ENCODE measurements around the gene RAB6B.

DNA sequence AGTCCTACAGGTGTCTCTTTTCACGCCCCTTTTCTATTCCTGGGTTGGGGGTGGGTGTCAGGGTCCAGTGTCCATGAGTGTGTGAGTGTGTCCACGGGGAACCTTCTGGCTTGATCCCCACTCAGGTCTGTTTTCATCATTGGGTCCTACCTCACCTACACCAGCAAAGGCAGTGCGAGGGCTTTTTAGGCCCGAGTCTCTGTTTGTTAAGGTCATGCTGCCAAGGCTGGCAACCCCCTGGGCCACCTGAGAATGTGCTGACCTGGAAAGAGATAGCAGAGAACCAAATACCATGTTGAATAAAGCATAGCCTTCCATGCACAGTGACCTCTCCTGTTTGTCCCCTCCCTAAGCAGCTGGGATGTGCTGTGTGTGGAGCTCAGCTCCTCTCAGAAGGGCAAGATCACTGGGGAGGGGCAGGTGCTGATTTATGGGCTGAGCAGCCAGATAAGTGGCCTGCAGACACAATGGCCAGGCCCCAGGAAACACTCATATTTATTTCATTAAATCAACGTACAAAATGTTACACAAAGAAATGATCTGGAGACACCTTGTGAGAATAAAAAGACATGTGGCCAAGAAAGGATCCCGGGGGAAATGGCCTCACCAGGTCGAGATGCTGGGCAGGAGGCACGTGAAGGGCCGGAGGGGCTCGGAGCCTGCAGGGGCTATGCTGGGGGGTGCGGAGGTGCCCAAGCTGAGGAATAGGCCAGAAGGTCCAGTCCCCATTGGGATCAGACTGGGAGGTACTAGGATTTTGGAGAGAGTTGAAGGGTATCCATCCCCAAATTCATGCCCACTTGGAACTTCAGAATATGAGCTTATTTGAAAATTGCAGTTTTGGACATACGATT, 36.1 kb downstream of the RAB6B start:
- TF ChIP-seq, protein P1, sequence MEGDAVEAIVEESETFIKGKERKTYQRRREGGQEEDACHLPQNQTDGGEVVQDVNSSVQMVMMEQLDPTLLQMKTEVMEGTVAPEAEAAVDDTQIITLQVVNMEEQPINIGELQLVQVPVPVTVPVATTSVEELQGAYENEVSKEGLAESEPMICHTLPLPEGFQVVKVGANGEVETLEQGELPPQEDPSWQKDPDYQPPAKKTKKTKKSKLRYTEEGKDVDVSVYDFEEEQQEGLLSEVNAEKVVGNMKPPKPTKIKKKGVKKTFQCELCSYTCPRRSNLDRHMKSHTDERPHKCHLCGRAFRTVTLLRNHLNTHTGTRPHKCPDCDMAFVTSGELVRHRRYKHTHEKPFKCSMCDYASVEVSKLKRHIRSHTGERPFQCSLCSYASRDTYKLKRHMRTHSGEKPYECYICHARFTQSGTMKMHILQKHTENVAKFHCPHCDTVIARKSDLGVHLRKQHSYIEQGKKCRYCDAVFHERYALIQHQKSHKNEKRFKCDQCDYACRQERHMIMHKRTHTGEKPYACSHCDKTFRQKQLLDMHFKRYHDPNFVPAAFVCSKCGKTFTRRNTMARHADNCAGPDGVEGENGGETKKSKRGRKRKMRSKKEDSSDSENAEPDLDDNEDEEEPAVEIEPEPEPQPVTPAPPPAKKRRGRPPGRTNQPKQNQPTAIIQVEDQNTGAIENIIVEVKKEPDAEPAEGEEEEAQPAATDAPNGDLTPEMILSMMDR (IDR thresholded peaks at IDR 0.05 in 2 of 3, conservative IDR thresholded peaks at IDR 0.05 in 1 of 3; ENCODE audit: borderline replicate concordance in 1 of 3, insufficient read depth in 1 of 3, low read depth in 2 of 3, low read length in 2 of 3), result no peak
- TF ChIP-seq RAD21 (IDR thresholded peaks at IDR 0.05; ENCODE audit: low read depth) (no peak), EZH2 (IDR thresholded peaks at IDR 0.05) (no peak), EGR1 (IDR thresholded peaks at IDR 0.05; ENCODE audit: low read depth) (no peak)

Measured in HCT116 (cell line).